Neural cell (in vitro differentiated cells): ENCODE measurements around the gene STMP1.

Source experiments
- EP300 ChIP-seq: fragments of 450-650 bp; conservative IDR thresholded peaks from 2 replicates; pipeline ENCODE4 v1.6.1; 2014; ENCODE audit warnings: antibody characterized with exemption, mild to moderate bottlenecking, moderate library complexity; ENCODE audit not compliant: poor library complexity, severe bottlenecking
- EZH2 ChIP-seq: fragments of 200-600, 300-800 bp; shearing (Covaris generic), sonication (generic); IDR thresholded peaks from 2 replicates; pipeline ENCODE4 v1.6.1; 2014; ENCODE audit warnings: antibody characterized with exemption, low read length, borderline replicate concordance, mild to moderate bottlenecking; ENCODE audit not compliant: insufficient read depth, poor library complexity, severe bottlenecking
- MXI1 ChIP-seq: fragments of 450-650 bp; conservative IDR thresholded peaks from 2 replicates; pipeline ENCODE4 v1.6.1; 2014; ENCODE audit warnings: antibody characterized with exemption, mild to moderate bottlenecking; ENCODE audit not compliant: poor library complexity, severe bottlenecking
- RAD21 ChIP-seq: fragments of 450-650 bp; conservative IDR thresholded peaks from 2 replicates; pipeline ENCODE4 v1.6.1; 2014; ENCODE audit warnings: antibody characterized with exemption, mild to moderate bottlenecking, moderate library complexity
- SMC3 ChIP-seq: fragments of 450-650 bp; conservative IDR thresholded peaks from 2 replicates; pipeline ENCODE4 v1.6.1; 2014; ENCODE audit warnings: antibody characterized with exemption, mild to moderate bottlenecking, moderate library complexity; ENCODE audit not compliant: poor library complexity
- TF ChIP-seq, protein P1 (sequence below): fragments of 450-650 bp; IDR thresholded peaks from 2 replicates; pipeline ENCODE4 v1.5.1; 2014; ENCODE audit warnings: antibody characterized with exemption, mild to moderate bottlenecking, moderate library complexity; ENCODE audit not compliant: poor library complexity, severe bottlenecking
- TF ChIP-seq, protein P2 (sequence below): IDR thresholded peaks from 2 replicates; pipeline ENCODE4 v1.6.1; 2012; ENCODE audit warnings: borderline replicate concordance

DNA sequence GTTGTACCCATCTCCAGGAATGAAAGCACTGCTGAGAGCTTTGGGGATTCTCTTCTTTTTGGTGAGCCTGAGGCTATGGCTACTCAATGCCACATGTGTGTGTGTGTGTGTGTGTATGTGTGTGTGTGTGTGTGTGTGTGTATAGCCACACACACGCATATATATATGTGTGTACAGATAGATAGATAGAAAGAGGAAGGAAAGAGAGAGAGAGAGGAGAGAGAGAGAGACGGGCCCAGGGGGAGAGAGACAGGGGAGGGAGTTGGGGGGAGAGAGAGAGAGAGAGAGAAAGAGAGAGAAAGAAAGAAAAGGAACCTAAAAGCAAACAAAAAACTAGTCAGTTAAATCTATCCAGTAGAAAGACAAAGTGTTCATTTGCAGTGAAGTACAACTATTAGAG, 57.4 kb downstream of the STMP1 start:
- TF ChIP-seq, protein P1, sequence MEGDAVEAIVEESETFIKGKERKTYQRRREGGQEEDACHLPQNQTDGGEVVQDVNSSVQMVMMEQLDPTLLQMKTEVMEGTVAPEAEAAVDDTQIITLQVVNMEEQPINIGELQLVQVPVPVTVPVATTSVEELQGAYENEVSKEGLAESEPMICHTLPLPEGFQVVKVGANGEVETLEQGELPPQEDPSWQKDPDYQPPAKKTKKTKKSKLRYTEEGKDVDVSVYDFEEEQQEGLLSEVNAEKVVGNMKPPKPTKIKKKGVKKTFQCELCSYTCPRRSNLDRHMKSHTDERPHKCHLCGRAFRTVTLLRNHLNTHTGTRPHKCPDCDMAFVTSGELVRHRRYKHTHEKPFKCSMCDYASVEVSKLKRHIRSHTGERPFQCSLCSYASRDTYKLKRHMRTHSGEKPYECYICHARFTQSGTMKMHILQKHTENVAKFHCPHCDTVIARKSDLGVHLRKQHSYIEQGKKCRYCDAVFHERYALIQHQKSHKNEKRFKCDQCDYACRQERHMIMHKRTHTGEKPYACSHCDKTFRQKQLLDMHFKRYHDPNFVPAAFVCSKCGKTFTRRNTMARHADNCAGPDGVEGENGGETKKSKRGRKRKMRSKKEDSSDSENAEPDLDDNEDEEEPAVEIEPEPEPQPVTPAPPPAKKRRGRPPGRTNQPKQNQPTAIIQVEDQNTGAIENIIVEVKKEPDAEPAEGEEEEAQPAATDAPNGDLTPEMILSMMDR = no peak
- TF ChIP-seq RAD21 = no peak
- TF ChIP-seq, protein P2, sequence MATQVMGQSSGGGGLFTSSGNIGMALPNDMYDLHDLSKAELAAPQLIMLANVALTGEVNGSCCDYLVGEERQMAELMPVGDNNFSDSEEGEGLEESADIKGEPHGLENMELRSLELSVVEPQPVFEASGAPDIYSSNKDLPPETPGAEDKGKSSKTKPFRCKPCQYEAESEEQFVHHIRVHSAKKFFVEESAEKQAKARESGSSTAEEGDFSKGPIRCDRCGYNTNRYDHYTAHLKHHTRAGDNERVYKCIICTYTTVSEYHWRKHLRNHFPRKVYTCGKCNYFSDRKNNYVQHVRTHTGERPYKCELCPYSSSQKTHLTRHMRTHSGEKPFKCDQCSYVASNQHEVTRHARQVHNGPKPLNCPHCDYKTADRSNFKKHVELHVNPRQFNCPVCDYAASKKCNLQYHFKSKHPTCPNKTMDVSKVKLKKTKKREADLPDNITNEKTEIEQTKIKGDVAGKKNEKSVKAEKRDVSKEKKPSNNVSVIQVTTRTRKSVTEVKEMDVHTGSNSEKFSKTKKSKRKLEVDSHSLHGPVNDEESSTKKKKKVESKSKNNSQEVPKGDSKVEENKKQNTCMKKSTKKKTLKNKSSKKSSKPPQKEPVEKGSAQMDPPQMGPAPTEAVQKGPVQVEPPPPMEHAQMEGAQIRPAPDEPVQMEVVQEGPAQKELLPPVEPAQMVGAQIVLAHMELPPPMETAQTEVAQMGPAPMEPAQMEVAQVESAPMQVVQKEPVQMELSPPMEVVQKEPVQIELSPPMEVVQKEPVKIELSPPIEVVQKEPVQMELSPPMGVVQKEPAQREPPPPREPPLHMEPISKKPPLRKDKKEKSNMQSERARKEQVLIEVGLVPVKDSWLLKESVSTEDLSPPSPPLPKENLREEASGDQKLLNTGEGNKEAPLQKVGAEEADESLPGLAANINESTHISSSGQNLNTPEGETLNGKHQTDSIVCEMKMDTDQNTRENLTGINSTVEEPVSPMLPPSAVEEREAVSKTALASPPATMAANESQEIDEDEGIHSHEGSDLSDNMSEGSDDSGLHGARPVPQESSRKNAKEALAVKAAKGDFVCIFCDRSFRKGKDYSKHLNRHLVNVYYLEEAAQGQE = no peak
- TF ChIP-seq EZH2 = no peak
- no peak for TF ChIP-seq EP300
- TF ChIP-seq SMC3 = no peak
- no peak for TF ChIP-seq MXI1
